GM12891 (cell line): Measurements from ENCODE around the gene GIPC1.

Experiments
- DNase-seq: peaks from one replicate; pipeline ENCODE4 v3.0.0; 2011; ENCODE audit warnings: low spot score; ENCODE audit not compliant: insufficient read length
- FAIRE-seq: peaks from 2 replicates; lab custom pipeline; 2011; peaks lifted over from hg19 to GRCh38; lab: Jason Lieb, UNC
- PAX5 ChIP-seq: IDR thresholded peaks from 2 replicates; pipeline ENCODE4 v1.6.1; 2011; ENCODE audit warnings: low read length, moderate library complexity, mild to moderate bottlenecking; ENCODE audit not compliant: insufficient read depth, severe bottlenecking
- POLR2A ChIP-seq: IDR thresholded peaks from 2 replicates; pipeline ENCODE4 v1.6.1; 2011; ENCODE audit warnings: low read depth, low read length, control low read depth
- POLR2AphosphoS5 ChIP-seq: IDR thresholded peaks from 2 replicates; pipeline ENCODE4 v1.6.1; 2011; ENCODE audit warnings: low read depth, low read length, control low read depth
- POU2F2 ChIP-seq: IDR thresholded peaks from 2 replicates; pipeline ENCODE4 v1.6.1; 2011; ENCODE audit warnings: low read depth, mild to moderate bottlenecking, control low read depth, low read length, moderate library complexity
- SPI1 ChIP-seq: IDR thresholded peaks from 2 replicates; pipeline ENCODE4 v1.6.1; 2011; ENCODE audit warnings: low read depth, low read length, control low read depth
- TAF1 ChIP-seq: IDR thresholded peaks from 2 replicates; pipeline ENCODE4 v1.6.1; 2011; ENCODE audit warnings: low read depth, low read length, control low read depth

Gene GIPC1

GRCh38 chr19:14437578-14438140 lies 58.3 kb downstream of the GIPC1 start:
- FAIRE-seq (no peak), DNase-seq (no peak)

DNA sequence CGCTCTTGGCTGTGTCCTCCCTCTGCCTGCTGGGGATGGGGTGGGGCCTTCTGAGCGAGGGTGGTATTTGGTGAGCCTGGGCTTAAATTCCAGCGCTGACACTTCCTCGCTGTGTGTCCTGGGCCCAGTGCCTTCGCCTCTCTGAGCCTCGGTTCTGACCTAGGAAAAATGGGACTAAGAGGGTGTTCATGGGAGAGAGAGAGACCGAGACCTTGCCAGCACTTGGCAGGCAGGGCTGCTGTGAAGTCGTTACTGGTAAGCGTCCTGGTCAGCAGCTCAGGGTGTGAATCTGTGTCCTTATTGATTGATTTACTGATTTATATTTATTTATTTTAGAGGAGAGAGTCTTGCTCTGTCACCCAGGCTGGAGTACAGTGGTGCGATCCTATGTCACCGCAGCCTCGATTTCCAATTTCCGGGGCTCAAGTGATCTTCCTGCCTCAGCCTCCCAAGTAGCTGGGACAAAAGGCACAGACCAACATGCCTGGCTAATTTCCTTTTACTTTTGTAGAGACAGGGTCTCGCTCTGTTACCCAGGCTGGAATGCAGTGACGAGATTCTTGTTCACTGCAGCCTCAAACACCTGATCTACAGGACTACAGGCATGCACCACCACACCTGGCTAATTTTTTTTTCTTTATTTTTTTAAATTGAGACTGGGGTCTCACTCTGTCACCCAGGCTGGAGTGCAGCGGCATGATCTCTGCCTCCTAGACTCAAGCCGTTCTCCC lies 60.4 kb downstream of the GIPC1 start:
- TF ChIP-seq TAF1, result no peak
- TF ChIP-seq POLR2AphosphoS5, result no peak
- TF ChIP-seq SPI1, result no peak
- no peak for TF ChIP-seq POU2F2
- TF ChIP-seq POLR2A, result no peak
- no peak for TF ChIP-seq PAX5
- FAIRE-seq (no peak), DNase-seq (no peak)

More at GRCh38 chr19:14437578-14438140, 58.3 kb downstream of the GIPC1 start:
- TF ChIP-seq POLR2A, result no peak
- no peak for TF ChIP-seq POU2F2
- TF ChIP-seq TAF1, result no peak
- TF ChIP-seq POLR2AphosphoS5, result no peak
- TF ChIP-seq SPI1, result no peak
- no peak for TF ChIP-seq PAX5

DNA sequence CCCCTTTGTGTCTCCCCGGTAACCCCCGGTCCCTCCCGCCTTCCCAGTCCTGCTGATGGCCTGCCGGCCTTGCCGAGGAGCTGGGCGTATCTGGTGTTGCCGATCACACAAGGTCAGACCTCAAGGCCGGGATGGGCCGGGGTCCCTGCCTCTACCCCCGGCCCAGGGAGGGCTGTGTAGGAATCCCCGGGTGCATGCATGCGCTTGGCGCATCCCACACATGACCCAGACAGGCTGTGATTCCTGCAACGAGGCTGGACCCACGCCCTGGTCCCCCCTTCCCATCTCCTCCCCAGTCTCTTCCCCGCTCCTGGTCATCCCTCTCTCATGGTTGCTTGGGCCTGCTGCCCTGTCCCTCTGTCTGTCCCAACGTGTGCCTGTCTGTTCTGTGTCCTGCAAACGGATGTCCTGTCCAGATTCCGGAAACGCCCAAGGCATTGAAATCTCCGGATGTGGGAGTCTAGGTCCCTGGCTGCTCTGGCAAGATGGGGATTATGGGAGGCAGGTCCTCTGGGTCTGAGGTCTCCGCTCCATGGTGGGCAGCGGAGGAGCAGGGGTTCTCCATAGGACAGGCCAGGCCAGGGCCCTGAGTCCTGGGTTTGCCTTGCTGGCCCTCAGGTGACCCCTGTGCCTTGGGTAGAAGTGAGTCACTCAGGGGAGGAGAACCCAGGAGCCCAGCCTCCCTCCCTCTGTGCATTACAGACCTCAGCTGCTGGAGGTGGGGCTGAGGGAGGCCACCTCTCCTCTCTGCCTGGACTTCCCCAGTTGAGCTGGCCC lies 61.2 kb downstream of the GIPC1 start:
- DNase-seq (no peak), FAIRE-seq (no peak)
- TF ChIP-seq SPI1, result no peak
- TF ChIP-seq POU2F2, result no peak
- no peak for TF ChIP-seq TAF1
- TF ChIP-seq POLR2A, result no peak
- TF ChIP-seq PAX5, result no peak
- no peak for TF ChIP-seq POLR2AphosphoS5

DNA sequence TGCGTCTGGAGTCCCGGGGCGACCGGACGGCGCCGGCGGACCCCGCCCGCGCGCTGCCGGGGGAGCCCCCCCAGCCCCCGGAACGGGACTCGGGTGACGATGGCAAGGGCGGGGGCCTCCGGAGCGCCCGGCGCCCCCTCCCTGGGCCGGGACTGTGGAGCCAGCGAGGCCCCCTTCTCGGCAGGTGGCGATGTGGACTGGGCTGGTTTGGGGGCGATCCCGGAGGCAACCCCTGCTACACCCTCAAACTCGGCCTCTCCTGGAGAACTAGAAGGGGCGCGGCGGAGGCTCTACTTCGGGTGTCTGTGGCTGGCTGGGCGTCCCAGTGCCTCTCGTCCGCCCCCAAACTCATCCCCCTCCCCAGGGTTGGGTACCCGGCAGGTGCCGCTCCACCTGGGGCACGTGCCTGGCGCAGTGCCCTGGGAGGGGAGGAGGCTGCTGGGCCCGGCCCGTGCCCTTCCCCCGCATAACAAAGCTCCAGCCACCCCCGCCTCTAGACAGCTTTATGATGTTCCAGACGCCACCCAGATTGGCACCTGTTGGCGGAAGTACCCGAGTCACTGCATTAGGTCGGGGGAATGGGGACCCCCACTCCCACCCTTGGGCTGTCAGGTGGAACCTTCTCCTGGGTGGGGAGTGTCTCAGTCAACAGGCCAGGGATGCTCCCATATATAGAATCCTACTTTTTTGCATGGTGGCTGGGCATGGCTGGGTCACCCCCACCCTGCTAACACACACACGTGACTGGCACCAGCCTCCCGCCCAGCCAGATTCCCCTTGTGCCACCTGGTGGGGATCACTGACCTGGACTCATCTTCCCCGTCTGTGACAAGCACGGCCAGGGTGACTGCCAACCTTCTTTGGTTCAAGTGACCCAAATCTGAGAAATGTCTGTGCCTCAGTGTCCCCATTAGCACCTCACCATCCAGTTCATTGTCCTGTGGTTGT lies 62.1 kb downstream of the GIPC1 start:
- DNase-seq (no peak), FAIRE-seq (no peak)
- TF ChIP-seq POLR2AphosphoS5 (no peak), POLR2A (no peak), SPI1 (no peak), POU2F2 (no peak), TAF1 (no peak), PAX5 (no peak)

DNA sequence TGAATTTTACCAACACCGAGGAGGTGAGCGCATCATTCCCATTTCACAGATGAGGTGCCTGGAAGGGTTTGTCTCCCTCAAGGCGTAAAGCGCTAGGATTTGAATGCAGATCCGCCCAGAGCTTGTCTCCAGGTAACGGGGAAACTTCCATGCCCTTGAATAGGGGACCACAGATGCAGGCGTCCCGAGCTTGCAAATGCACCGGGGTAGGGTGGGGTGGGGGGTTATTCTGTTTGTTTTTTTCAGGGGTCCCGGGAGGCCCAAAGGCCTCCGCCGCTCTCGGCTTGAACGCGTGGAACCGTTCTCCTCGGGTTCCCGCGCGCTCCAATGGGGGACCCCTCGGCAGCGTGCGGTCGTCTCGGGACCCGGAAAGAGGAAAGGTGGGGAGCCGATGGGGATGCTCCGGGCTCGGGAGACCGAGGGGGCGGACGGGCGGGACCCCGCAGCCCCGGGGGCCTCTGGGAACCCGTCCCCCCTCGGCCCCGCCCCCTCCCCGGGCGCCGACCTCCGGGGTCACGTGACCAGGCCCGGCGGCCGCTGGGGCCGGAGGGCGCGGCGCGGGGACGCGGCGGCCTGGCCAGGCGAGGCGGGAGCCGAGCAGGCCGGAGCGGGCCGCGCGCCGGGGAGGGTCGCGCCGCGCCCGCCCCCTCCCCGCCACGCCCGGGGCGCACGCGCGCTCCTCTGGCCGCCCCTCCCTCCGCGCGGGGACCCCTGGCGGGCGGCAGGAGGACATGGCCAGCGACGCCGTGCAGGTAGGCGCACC lies 63.0 kb downstream of the GIPC1 start, which contains the start of gene PKN1:
TSS of gene PKN1 (plus strand) at position 516 of the 763 bp plus-strand sequence. CDS start at position 732, 216 bp downstream.
- DNase-seq, result peak; percentile 81
- TF ChIP-seq PAX5 (no peak), POU2F2 (no peak), POLR2AphosphoS5 (no peak), SPI1 (no peak)
- peak; percentile 38 for FAIRE-seq

DNA sequence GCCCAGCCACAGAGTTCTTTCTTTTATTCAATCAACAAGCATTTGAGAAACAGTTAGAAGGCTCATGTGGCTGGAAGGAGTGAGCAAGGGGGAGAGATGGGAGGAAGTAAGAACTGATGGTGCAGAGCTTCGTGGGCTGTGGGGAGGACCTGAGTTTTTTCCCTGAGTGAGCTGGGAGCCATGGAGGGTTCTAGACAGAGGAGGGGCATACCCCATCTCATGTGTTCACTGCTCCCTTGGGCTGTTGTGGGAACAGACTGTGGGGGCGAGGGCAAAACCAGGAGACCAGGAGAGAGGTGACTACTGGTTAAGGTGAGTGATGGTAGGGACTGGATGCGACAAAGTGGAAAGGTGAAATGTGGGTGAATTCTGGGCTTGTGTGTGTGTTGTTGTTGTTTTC lies 65.2 kb downstream of the GIPC1 start:
- TF ChIP-seq PAX5 (no peak), POU2F2 (no peak), POLR2AphosphoS5 (no peak), SPI1 (no peak), TAF1 (no peak), POLR2A (no peak)
- peak; percentile 1 for DNase-seq
- FAIRE-seq, result no peak

GRCh38 chr19:14428882-14429416 lies 67.0 kb downstream of the GIPC1 start:
- no peak for TF ChIP-seq POLR2AphosphoS5
- no peak for TF ChIP-seq POLR2A
- TF ChIP-seq SPI1, result no peak
- no peak for TF ChIP-seq TAF1
- no peak for TF ChIP-seq POU2F2
- no peak for TF ChIP-seq PAX5
- FAIRE-seq (no peak), DNase-seq (no peak)
